Common myeloid progenitor, CD34-positive (primary cell): ENCODE measurements around the gene MS4A1.

Experiments used
- CTCF ChIA-PET: fragments of 350-600 bp; sonication (Branson Sonifier 250); formaldehyde crosslinking; loops from one replicate; lab custom pipeline; 2021; ENCODE audit warnings: antibody characterized with exemption; lab: Charles Lee
- POLR2A ChIA-PET: fragments of 350-600 bp; sonication (Branson Sonifier 250); formaldehyde crosslinking; loops from one replicate; lab custom pipeline; 2021; ENCODE audit warnings: antibody characterized with exemption; lab: Charles Lee
- DNase-seq, 3 donors: peaks; one replicate each; pipeline versions ENCODE4 v3.0.0 to v3.0.0-alpha.2; 2013
- H3K27ac ChIP-seq, 2 experiments: 1 replicate in 1 of 2; 2 replicates in 1 of 2; pipeline ENCODE4 v1.7.0; 2013; ENCODE audit warnings: inconsistent platforms in 2 of 2, low read length in 2 of 2, mild to moderate bottlenecking in 2 of 2, low read depth in 1 of 2, moderate library complexity in 1 of 2; ENCODE audit not compliant: severe bottlenecking in 2 of 2, insufficient read depth in 1 of 2, poor library complexity in 1 of 2
- H3K27me3 ChIP-seq, 5 experiments: replicated peaks in 2 of 5; 1 replicate in 3 of 5; 2 replicates in 2 of 5; pipeline versions ENCODE4 v1.6.1 to v1.7.0; 2013; ENCODE audit warnings: low read length in 4 of 5, mild to moderate bottlenecking in 2 of 5, moderate library complexity in 2 of 5, inconsistent platforms in 1 of 5; ENCODE audit not compliant: insufficient read depth in 5 of 5, control insufficient read depth in 4 of 5
- H3K36me3 ChIP-seq, 4 experiments: 1 replicate in 2 of 4; 2 replicates in 2 of 4; pipeline versions ENCODE4 v1.6.1 to v1.7.0; 2013; ENCODE audit warnings: low read length in 3 of 4, control low read depth in 1 of 4, mild to moderate bottlenecking in 1 of 4; ENCODE audit not compliant: control insufficient read depth in 4 of 4, insufficient read depth in 4 of 4
- H3K4me1 ChIP-seq, 4 experiments: 1 replicate in 3 of 4; 2 replicates in 1 of 4; pipeline versions ENCODE4 v1.6.1 to v1.7.1; 2013; ENCODE audit warnings: low read length in 3 of 4, mild to moderate bottlenecking in 3 of 4, control low read depth in 1 of 4, inconsistent platforms in 1 of 4, moderate library complexity in 1 of 4; ENCODE audit not compliant: control insufficient read depth in 4 of 4, insufficient read depth in 4 of 4; ENCODE audit errors: control extremely low read depth in 1 of 4
- H3K4me3 ChIP-seq, 7 experiments: 1 replicate in 4 of 7; 2 replicates in 3 of 7; pipeline versions ENCODE4 v1.5.1 to v1.7.0; 2013; ENCODE audit warnings: mild to moderate bottlenecking in 7 of 7, low read length in 6 of 7, moderate library complexity in 6 of 7, inconsistent platforms in 2 of 7, low read depth in 2 of 7, control low read depth in 1 of 7; ENCODE audit not compliant: insufficient read depth in 4 of 7, control insufficient read depth in 1 of 7; ENCODE audit errors: extremely low read depth in 1 of 7
- H3K9me3 ChIP-seq, 5 experiments: 1 replicate in 4 of 5; 2 replicates in 1 of 5; pipeline versions ENCODE4 v1.6.1 to v1.7.1; 2013; ENCODE audit warnings: low read length in 4 of 5, mild to moderate bottlenecking in 2 of 5, inconsistent platforms in 1 of 5, low read depth in 1 of 5, moderate library complexity in 1 of 5; ENCODE audit not compliant: control insufficient read depth in 4 of 5, insufficient read depth in 2 of 5; ENCODE audit errors: control extremely low read depth in 1 of 5
- WGBS: methylation state at CpG from one replicate; pipeline ENCODE4 v1.1.5; 2013; ENCODE audit not compliant: insufficient coverage; 5-methylcytosine and 5-hydroxymethylcytosine counted together

MS4A1 gene

GRCh38 chr11:60512651-60513225 lies 57.1 kb downstream of the MS4A1 start:
- Histone ChIP-seq H3K4me1 (no peaks in the 10 kb centered on the region), H3K9me3 (no peaks in the 10 kb centered on the region), H3K27ac (no peak overlapping the region), H3K4me3 (no peak overlapping the region), H3K27me3 (no peaks in the 10 kb centered on the region), H3K36me3 (no peaks in the 10 kb centered on the region)
- POLR2A ChIA-PET: no interaction called here
- 83% methylated on average over 1 of the region's 3 CpGs for WGBS
- CTCF ChIA-PET: interaction anchor here (0.6 to 0.9 kb wide), 2 partner anchors 9 to 150 kb away, joined by 3 read pairs; no protein-coding TSS in a partner anchor
- no peak for DNase-seq

GRCh38 chr11:60513496-60514460 lies 58.1 kb downstream of the MS4A1 start:
- Histone ChIP-seq H3K4me1 (no peaks in the 10 kb centered on the region), H3K9me3 (no peaks in the 10 kb centered on the region), H3K36me3 (no peaks in the 10 kb centered on the region), H3K4me3 (no peak overlapping the region), H3K27ac (no peak overlapping the region), H3K27me3 (no peaks in the 10 kb centered on the region)
- 100% methylated on average over 1 of the region's 2 CpGs for WGBS
- POLR2A ChIA-PET: no interaction called here
- CTCF ChIA-PET: no interaction called here
- peak in 2 of 3 donors; percentile 28 to 40 for DNase-seq

DNA sequence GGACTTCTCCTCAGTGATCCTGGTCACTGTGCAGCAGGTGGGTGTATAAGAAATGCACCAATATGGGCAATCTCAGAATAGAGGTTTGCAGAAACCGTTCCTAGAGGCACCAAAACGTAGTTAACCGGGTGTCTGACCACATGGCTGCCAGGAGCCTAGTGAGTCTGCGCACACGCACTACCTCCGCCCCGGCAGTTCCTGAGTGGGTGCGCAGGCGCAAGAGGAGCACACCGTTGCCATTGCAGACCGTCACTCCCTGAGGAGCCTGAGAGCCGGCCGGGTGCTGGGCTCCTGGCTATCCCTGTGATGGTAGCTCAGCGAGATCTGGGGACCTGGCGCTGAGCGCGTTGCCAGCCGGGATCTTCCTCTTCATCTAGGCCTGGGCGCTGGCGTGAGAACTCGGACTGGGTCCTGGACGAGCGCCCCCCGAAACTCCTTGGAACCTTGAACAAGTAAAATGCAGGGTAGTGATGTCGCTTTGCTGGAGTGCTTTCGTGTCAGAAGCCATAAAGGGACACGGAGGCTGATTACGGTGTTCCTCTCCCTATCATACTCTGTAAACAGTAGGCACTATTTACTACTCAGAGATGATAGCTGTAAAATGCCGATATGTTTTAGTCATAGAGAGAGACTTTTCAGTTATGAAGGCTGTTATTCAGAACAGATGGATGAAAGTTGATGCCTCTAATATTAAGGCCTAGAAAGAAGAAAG lies 59.7 kb downstream of the MS4A1 start, which contains the start of gene MS4A13:
TSS of gene MS4A13 (plus strand) at position 249 of the 712 bp plus-strand sequence. CDS start 2,692 bp downstream, outside the sequence.
- no peaks in the 10 kb centered on the region for H3K27me3 ChIP-seq
- no peak within 1 kb of the TSS for H3K4me3 ChIP-seq
- H3K27ac ChIP-seq: no peak within 1 kb of the TSS
- WGBS: 95% methylated on average over 25 of the region's 29 CpGs
- H3K36me3 ChIP-seq: no peaks in the 10 kb centered on the region
- CTCF ChIA-PET: no interaction called here
- POLR2A ChIA-PET: interaction anchor here (0.5 kb wide), 1 partner anchor 74 kb away, joined by 3 read pairs; no protein-coding TSS in a partner anchor
- no peaks in the 10 kb centered on the region for H3K9me3 ChIP-seq
- DNase-seq: no peak
- no peaks in the 10 kb centered on the region for H3K4me1 ChIP-seq
